Keratinocyte (primary cell): Measurements from ENCODE around the gene MDGA2.

Experiments used
- CTCF ChIP-seq, 3 experiments: IDR thresholded peaks in 1 of 3; conservative IDR thresholded peaks in 1 of 3; optimal IDR thresholded peaks in 1 of 3; 2 replicates in 2 of 3; 3 replicates in 1 of 3; pipeline versions ENCODE3 to v1.5.1; 2011; ENCODE audit warnings: low read length in 3 of 3, mild to moderate bottlenecking in 3 of 3, moderate library complexity in 2 of 3, control low read depth in 1 of 3, inconsistent platforms in 1 of 3; ENCODE audit not compliant: insufficient read depth in 2 of 3; ENCODE audit errors: extremely low read depth in 1 of 3
- EZH2 ChIP-seq: IDR thresholded peaks from one replicate; pipeline ENCODE4 v1.6.1; 2012; ENCODE audit warnings: inconsistent platforms, mild to moderate bottlenecking, low read length, moderate library complexity

- TF ChIP-seq CTCF (optimal IDR thresholded peaks at IDR 0.05 in 1 of 3, IDR thresholded peaks at IDR 0.05 in 1 of 3, conservative IDR thresholded peaks at IDR 0.05 in 1 of 3; ENCODE audit: extremely low read depth in 1 of 3, insufficient read depth in 2 of 3, low read length in 3 of 3) = no peak
- TF ChIP-seq EZH2 = no peak
These were observed 689.6 kb downstream of the MDGA2 start for GRCh38 chr14:46985529-46986380.
